Measurements from ENCODE around the gene CUL7.
"Not testable (repeated sequence)": the region's sequence is repeated elsewhere in the genome, so short reads cannot be mapped to it uniquely, and the experiment has no call there.

Gene CUL7

DNA sequence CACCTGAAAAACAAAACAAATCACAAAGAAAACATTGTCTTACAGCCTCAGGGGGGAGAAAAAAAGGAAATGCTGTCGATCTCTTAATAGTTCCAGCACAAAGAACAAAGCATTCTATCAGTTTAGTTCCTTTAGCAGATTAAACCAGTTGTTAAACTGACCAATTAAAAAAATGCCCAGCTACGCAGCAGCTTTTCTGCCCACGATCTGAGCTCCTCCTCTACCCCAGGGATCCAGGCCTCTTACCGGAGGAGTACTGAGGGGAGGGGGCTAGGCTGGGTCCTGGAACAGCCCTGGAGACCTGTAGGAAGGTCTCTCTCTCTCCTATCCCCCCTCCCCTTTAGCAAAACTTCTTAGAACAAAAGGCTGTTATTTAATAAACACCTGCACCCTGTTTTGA lies 35.8 kb upstream of the CUL7 start:
- no peak for DNase-seq (ENCODE audit: extremely low read depth, low read depth)
- TF ChIP-seq, protein P1, sequence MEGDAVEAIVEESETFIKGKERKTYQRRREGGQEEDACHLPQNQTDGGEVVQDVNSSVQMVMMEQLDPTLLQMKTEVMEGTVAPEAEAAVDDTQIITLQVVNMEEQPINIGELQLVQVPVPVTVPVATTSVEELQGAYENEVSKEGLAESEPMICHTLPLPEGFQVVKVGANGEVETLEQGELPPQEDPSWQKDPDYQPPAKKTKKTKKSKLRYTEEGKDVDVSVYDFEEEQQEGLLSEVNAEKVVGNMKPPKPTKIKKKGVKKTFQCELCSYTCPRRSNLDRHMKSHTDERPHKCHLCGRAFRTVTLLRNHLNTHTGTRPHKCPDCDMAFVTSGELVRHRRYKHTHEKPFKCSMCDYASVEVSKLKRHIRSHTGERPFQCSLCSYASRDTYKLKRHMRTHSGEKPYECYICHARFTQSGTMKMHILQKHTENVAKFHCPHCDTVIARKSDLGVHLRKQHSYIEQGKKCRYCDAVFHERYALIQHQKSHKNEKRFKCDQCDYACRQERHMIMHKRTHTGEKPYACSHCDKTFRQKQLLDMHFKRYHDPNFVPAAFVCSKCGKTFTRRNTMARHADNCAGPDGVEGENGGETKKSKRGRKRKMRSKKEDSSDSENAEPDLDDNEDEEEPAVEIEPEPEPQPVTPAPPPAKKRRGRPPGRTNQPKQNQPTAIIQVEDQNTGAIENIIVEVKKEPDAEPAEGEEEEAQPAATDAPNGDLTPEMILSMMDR (IDR thresholded peaks at IDR 0.05; ENCODE audit: low read depth, low read length, missing control alignments): no peak
- no peak overlapping the region for H3K4me3 ChIP-seq (replicated peaks; ENCODE audit: low read depth, low read length)

DNA sequence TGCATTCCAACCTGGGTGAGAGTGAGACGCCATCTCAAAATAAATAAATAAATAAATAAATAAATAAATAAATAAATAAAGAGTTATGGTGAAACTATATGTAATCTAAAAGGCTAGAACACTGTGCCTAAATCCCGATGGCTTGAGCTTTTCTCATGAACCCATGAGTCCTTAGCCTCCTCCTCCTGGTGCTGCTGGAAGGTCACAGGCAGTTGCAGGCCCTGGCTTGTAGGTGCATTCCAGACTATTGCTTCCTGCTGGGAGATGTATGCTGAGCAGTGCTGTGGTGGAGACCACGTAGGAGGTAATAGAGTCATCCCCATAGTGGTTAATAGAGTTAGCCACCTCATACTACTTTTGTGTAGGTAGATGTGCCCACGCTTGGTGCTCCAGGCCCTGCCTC lies 35.0 kb upstream of the CUL7 start:
- H3K4me3 ChIP-seq (replicated peaks; ENCODE audit: low read depth, low read length): no peak overlapping the region
- TF ChIP-seq, protein P1 (IDR thresholded peaks at IDR 0.05; ENCODE audit: low read depth, low read length, missing control alignments): no peak
- no peak for DNase-seq (ENCODE audit: extremely low read depth, low read depth)

DNA sequence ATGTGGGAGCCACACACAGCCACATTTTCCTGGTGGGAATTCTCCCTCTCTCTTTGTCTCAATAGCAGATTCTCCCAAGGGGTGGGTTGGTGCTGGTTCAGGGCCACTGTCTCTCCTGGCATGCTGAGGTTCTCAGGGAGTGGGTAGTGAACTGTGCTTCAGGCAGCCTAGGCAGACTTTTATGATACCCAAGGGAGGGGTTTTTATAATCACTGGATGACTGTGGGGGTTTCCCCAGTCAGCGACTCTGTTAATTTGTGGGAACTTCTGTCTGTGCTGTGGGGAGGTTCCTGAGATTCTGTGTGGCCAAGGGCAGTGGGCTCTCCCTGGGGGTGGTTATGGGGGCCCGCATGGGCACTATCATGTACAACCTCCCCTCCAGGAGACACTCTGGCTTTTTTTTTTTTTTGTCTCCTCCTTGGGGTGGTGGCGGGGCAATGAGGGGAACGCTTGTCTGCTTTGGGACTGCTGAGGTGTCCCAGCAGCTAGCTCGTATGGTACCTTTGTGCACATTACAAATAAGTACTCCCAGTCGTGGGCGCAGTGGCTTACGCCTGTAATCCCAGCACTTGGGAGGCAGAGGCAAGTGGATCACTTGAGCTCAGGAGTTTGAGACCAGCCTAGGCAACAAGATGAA lies 32.5 kb upstream of the CUL7 start:
- no peak overlapping the region for H3K4me3 ChIP-seq (replicated peaks; ENCODE audit: low read depth, low read length)
- DNase-seq (ENCODE audit: extremely low read depth, low read depth): no peak
- TF ChIP-seq, protein P1 (IDR thresholded peaks at IDR 0.05; ENCODE audit: low read depth, low read length, missing control alignments): no peak

DNA sequence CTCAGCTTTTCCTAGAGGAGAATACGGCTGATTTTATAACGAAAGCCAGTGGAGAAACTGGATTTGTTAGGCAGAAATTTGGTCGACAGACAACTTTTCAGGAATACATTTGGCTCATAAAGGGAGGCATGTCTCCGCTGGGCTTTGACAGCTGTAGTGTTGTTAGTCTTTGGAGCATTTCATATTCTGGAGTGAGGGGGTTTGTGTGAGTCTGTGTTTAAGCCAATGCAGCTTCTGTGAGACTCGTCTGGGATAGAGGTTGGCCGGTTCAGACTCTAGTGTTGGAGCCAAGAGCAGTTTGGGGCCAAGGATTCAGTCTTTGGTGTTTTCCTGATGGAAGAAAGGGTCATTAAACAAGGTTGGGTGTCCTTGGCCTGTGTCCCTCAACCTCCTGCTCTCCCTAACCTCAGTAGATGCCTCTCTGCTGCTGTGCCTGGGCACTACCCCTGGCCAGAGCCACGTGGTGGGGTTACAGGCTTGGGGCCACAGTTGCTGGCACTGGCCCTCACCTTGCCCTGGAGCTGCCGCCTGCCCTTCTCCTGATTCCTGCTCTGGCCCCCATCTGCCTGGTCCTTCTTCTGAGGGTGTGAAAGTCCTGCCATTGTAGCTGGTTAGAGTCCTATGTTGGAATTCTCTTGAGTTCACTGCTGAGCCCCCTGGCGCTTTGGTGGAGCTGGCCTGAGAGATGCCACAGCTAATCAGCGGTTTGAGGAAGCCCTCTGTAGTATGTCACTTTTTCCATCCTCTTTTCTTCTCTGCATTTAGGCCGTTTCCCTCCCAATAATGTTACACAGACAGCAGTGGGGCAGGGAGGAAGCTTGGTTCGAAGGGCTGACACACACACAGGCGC lies 29.4 kb upstream of the CUL7 start:
- no peak for DNase-seq (ENCODE audit: extremely low read depth, low read depth)
- TF ChIP-seq, protein P1 (IDR thresholded peaks at IDR 0.05; ENCODE audit: low read depth, low read length, missing control alignments): no peak
- H3K4me3 ChIP-seq (replicated peaks; ENCODE audit: low read depth, low read length): no peak overlapping the region

DNA sequence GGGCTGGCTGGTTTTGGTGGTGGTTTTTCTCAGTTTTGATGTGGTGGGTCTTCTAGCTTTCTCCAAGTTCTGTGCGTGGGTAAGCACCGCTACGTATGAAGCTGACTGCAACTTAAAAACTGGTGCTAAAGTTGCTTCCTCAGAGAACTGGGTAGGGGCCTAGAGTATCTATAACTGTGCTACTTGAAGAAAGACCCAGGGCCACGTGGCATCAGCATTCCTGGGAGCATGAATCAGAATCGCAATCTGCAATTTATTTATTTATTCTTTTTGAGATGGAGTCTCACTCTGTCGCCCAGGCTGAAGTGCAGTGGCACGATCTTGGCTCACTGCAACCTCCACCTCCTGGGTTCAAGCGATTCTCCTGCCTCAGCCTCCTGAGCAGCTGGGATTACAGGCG lies 28.3 kb upstream of the CUL7 start:
- DNase-seq (ENCODE audit: extremely low read depth, low read depth); H3K4me3 ChIP-seq (replicated peaks; ENCODE audit: low read depth, low read length): not testable (repeated sequence)

DNA sequence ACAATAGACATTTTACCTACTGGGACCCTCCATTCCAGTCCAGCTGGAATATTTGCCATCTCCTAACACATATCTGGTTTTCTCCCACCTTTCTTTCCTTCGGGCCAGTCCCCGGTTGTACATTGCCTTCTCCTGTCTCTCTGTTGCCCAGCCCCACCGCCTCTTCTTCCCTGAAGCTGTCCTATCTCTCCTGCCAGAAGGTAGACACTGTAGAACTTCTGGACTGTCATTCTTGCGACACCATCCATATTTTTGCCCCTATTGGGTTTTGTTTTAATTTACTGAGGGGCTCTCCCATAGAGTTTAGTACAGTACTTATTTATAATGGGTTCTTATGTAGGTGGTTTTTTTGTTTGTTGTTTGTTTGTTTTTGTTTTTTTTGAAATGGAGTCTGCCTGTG lies 27.4 kb upstream of the CUL7 start:
- H3K4me3 ChIP-seq (replicated peaks; ENCODE audit: low read depth, low read length): no peak overlapping the region
- no peak for DNase-seq (ENCODE audit: extremely low read depth, low read depth)
- TF ChIP-seq, protein P1 (IDR thresholded peaks at IDR 0.05; ENCODE audit: low read depth, low read length, missing control alignments): no peak

DNA sequence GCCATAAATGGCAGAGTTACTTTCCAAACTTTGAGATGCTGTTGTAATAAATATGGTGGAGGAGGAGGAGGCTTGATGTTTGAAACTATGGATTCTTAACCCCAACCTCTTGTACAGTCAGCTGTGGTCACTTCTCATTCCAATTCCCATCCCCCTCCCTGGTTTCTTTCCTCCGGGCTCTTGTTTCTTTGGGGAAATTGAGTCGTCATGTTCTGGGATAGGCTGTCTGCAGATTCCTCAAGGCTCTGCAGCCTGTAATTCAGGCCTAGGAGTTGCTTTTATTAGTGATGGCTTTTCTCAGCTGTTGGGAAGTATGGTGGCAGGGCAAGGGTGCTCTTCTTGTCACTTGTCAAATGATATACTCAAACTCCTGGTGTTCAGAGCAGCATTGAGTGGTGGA lies 25.0 kb upstream of the CUL7 start:
- TF ChIP-seq, protein P1 (IDR thresholded peaks at IDR 0.05; ENCODE audit: low read depth, low read length, missing control alignments): no peak
- H3K4me3 ChIP-seq (replicated peaks; ENCODE audit: low read depth, low read length): peak overlapping the region; percentile 92

More for the DNA sequence above, 25.0 kb upstream of the CUL7 start:
- DNase-seq (ENCODE audit: extremely low read depth, low read depth): no peak
